GM12878 (cell line): ENCODE data around the gene DNAH11.

Source experiments
- CBX5 ChIP-seq: sonication (generic); IDR thresholded peaks from 2 replicates; pipeline ENCODE4 v1.6.1; 2016; ENCODE audit warnings: low read depth, moderate library complexity, mild to moderate bottlenecking, inconsistent platforms
- CTCF ChIP-seq, 3 experiments: IDR thresholded peaks in 2 of 3; conservative IDR thresholded peaks in 1 of 3; 2 replicates each; pipeline ENCODE4 v1.5.1; 2011; ENCODE audit warnings: low read depth in 3 of 3, low read length in 3 of 3, mild to moderate bottlenecking in 3 of 3, control low read depth in 2 of 3, moderate library complexity in 2 of 3, inconsistent platforms in 1 of 3, mixed read lengths in 1 of 3; ENCODE audit not compliant: control insufficient read depth in 2 of 3, insufficient read depth in 1 of 3; ENCODE audit errors: extremely low read depth in 1 of 3
- EP300 ChIP-seq, 2 experiments: fragments of 150-350 bp in 1 of 2; IDR thresholded peaks; 2 replicates each; pipeline ENCODE4 v1.6.1; 2011 to 2012; ENCODE audit warnings: low read depth in 2 of 2, low read length in 2 of 2, borderline replicate concordance in 1 of 2, improper control_type of control experiment in 1 of 2, inconsistent platforms in 1 of 2; ENCODE audit not compliant: control insufficient read depth in 1 of 2
- MYC ChIP-seq: IDR thresholded peaks from 2 replicates; pipeline ENCODE4 v1.6.1; 2011; ENCODE audit warnings: mild to moderate bottlenecking, low read length, moderate library complexity, inconsistent platforms; ENCODE audit not compliant: insufficient read depth, insufficient replicate concordance, insufficient read length, severe bottlenecking
- PML ChIP-seq: IDR thresholded peaks from 2 replicates; pipeline ENCODE4 v1.6.1; 2012; ENCODE audit warnings: low read length, inconsistent platforms
- RAD21 ChIP-seq: IDR thresholded peaks from 2 replicates; pipeline ENCODE4 v1.6.1; 2011; ENCODE audit warnings: mild to moderate bottlenecking, low read depth, low read length, moderate library complexity; ENCODE audit not compliant: insufficient read depth
- SIN3A ChIP-seq: IDR thresholded peaks from 2 replicates; pipeline ENCODE4 v1.6.1; 2012; ENCODE audit warnings: low read depth, low read length, improper control_type of control experiment
- TCF12 ChIP-seq: IDR thresholded peaks from 2 replicates; pipeline ENCODE4 v1.6.1; 2011; ENCODE audit warnings: low read depth, mild to moderate bottlenecking, low read length
- USF2 ChIP-seq: IDR thresholded peaks from 2 replicates; pipeline ENCODE4 v1.6.1; 2011; ENCODE audit warnings: low read depth, low read length, improper control_type of control experiment, borderline replicate concordance

- TF ChIP-seq PML = no peak
- no peak for TF ChIP-seq CTCF (IDR thresholded peaks at IDR 0.05 in 2 of 3, conservative IDR thresholded peaks at IDR 0.05 in 1 of 3; ENCODE audit: control insufficient read depth in 2 of 3, extremely low read depth in 1 of 3, insufficient read depth in 1 of 3, low read depth in 3 of 3, low read length in 3 of 3)
- no peak for TF ChIP-seq MYC
- no peak for TF ChIP-seq CBX5
- no peak for TF ChIP-seq EP300 (IDR thresholded peaks at IDR 0.05; ENCODE audit: borderline replicate concordance in 1 of 2, control insufficient read depth in 1 of 2, low read depth in 2 of 2, low read length in 2 of 2)
- TF ChIP-seq TCF12 = no peak
- no peak for TF ChIP-seq USF2
- TF ChIP-seq SIN3A = no peak
- no peak for TF ChIP-seq RAD21
Observed at GRCh38 chr7:21608465-21608864, 65.6 kb downstream of the DNAH11 start.
